Neural cell (in vitro differentiated cells): Measurements from ENCODE around the gene TTC34. TPM values are rescaled to one million over a fixed set of nuclear protein-coding genes. Genes with fewer than 3 reads are reported as not detected.
"Not testable (repeated sequence)": the region's sequence is repeated elsewhere in the genome, so short reads cannot be mapped to it uniquely, and the experiment has no call there.

Experiments used
- H2AFZ ChIP-seq: fragments of 200-600, 300-800 bp; sonication (generic), shearing (Covaris generic); 2 replicates; pipeline ENCODE4 v1.6.0; 2014; ENCODE audit warnings: low read depth, mild to moderate bottlenecking, antibody characterized with exemption, low read length, moderate library complexity
- H3F3A ChIP-seq: fragments of 200-600 bp; shearing (Covaris generic); 2 replicates; pipeline ENCODE4 v1.6.1; 2016; ENCODE audit warnings: mild to moderate bottlenecking, moderate library complexity, mixed read lengths, antibody characterized with exemption, low read length; ENCODE audit not compliant: insufficient read depth, poor library complexity, severe bottlenecking
- H3K27ac ChIP-seq: fragments of 200-600, 300-800 bp; sonication (generic), shearing (Covaris generic); 2 replicates; pipeline ENCODE4 v1.5.1; 2014; ENCODE audit warnings: mild to moderate bottlenecking, low read length, moderate library complexity
- H3K27me3 ChIP-seq: fragments of 300-800, 200-600 bp; sonication (generic), shearing (Covaris generic); 2 replicates; pipeline ENCODE4 v1.6.0; 2014; ENCODE audit warnings: mild to moderate bottlenecking, low read depth, low read length, moderate library complexity; ENCODE audit not compliant: insufficient read depth
- H3K36me3 ChIP-seq: fragments of 300-800, 200-600 bp; sonication (generic), shearing (Covaris generic); 2 replicates; pipeline ENCODE4 v1.5.1; 2014; ENCODE audit warnings: mild to moderate bottlenecking, antibody characterized with exemption, low read length, moderate library complexity; ENCODE audit not compliant: insufficient read depth
- H3K4me2 ChIP-seq: fragments of 300-800, 200-600 bp; sonication (generic), shearing (Covaris generic); 2 replicates; pipeline ENCODE4 v1.6.0; 2014; ENCODE audit warnings: mild to moderate bottlenecking, low read length
- H3K4me3 ChIP-seq: fragments of 300-800, 200-600 bp; sonication (generic), shearing (Covaris generic); 2 replicates; pipeline ENCODE4 v1.5.1; 2014; ENCODE audit warnings: mild to moderate bottlenecking, low read length, moderate library complexity
- H3K79me2 ChIP-seq: fragments of 200-600 bp; shearing (Covaris generic); replicated peaks from 2 replicates; pipeline ENCODE4 v1.6.0; 2014; ENCODE audit warnings: mild to moderate bottlenecking, low read length, moderate library complexity; ENCODE audit not compliant: insufficient read depth
- H3K9ac ChIP-seq: fragments of 300-800, 200-600 bp; sonication (generic), shearing (Covaris generic); 2 replicates; pipeline ENCODE4 v1.6.1; 2016; ENCODE audit warnings: mild to moderate bottlenecking, low read length, mixed read lengths
- H3K9me2 ChIP-seq: fragments of 200-600 bp; shearing (Covaris generic); 2 replicates; pipeline ENCODE4 v1.6.1; 2016; ENCODE audit warnings: mild to moderate bottlenecking, low read length, mixed read lengths; ENCODE audit not compliant: insufficient read depth
- H3K9me3 ChIP-seq: fragments of 200-600, 300-800 bp; sonication (generic), shearing (Covaris generic); 2 replicates; pipeline ENCODE4 v1.6.1; 2016; ENCODE audit warnings: mild to moderate bottlenecking, mixed run types, low read length, moderate library complexity, mixed read lengths
- H4K20me1 ChIP-seq: fragments of 200-600 bp; shearing (Covaris generic); 2 replicates; pipeline ENCODE4 v1.6.1; 2016; ENCODE audit warnings: mild to moderate bottlenecking, mixed run types; ENCODE audit not compliant: insufficient read depth
- polyA plus RNA-seq: library from polyadenylated mRNA; depleted of rRNA; stranded (reverse); fragments of >200 nt; gene quantifications from 2 replicates; pipeline ENCODE4 v1.2.3, GENCODE V29; 2014

The TTC34 gene
- polyA plus RNA-seq, 1 donor from 2014 or later = 0.05 TPM

DNA sequence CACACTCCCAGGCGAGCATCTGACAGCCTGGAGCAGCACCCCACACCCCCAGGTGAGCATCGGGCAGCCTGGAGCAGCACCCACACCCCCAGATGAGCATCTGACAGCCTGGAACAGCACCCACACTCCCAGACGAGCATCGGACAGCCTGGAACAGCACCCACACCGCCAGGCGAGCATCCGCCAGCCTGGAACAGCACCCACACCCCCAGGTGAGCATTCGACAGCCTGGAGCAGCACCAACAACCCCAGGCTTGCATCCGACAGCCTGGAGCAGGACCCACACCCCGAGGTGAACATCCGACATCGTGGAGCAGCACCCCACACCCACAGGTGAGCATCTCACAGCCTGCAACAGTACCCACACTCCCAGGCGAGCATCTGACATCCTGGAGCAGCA, 42.1 kb downstream of the TTC34 start:
- H2AFZ ChIP-seq, H3K9me2 ChIP-seq, H3F3A ChIP-seq, H3K27ac ChIP-seq, H3K36me3 ChIP-seq, H3K4me3 ChIP-seq, H3K9me3 ChIP-seq, H3K79me2 ChIP-seq, H3K27me3 ChIP-seq, H3K4me2 ChIP-seq, H3K9ac ChIP-seq, H4K20me1 ChIP-seq: not testable (repeated sequence)

GRCh38 chr1:2757519-2757918, 44.0 kb downstream of the TTC34 start:
- H3K79me2 ChIP-seq, H4K20me1 ChIP-seq, H2AFZ ChIP-seq: not testable (repeated sequence)

DNA sequence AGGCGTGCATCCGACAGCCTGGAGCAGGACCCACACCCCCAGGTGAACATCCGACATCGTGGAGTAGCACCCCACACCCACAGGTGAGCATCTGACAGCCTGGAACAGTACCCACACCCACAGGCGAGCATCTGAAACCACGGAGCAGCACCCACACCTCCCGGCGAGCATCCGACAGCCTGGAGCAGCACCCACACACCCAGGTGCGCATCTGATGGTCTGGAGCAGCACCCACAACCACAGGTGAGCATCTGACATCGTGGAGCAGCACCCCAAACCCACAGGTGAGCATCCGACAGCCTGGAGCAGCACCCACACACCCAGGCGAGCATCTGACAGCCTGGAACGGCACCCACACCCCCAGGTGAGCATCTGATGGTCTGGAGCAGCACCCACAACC, 46.1 kb downstream of the TTC34 start:
- not testable (repeated sequence) for H3K4me2 ChIP-seq, H2AFZ ChIP-seq, H3K4me3 ChIP-seq, H3K9me2 ChIP-seq, H3K36me3 ChIP-seq, H4K20me1 ChIP-seq, H3K79me2 ChIP-seq, H3K9ac ChIP-seq, H3K9me3 ChIP-seq, H3K27ac ChIP-seq, H3F3A ChIP-seq, H3K27me3 ChIP-seq

More at GRCh38 chr1:2757519-2757918, 44.0 kb downstream of the TTC34 start:
- not testable (repeated sequence) for H3K4me2 ChIP-seq, H3K27ac ChIP-seq, H3F3A ChIP-seq, H3K36me3 ChIP-seq, H3K27me3 ChIP-seq, H3K9me2 ChIP-seq, H3K9me3 ChIP-seq, H3K4me3 ChIP-seq, H3K9ac ChIP-seq

- H3K27ac ChIP-seq, H3K4me3 ChIP-seq, H3K9ac ChIP-seq, H3K79me2 ChIP-seq, H2AFZ ChIP-seq, H3K36me3 ChIP-seq, H3K4me2 ChIP-seq, H3F3A ChIP-seq, H4K20me1 ChIP-seq, H3K9me2 ChIP-seq, H3K27me3 ChIP-seq, H3K9me3 ChIP-seq: not testable (repeated sequence)
These were observed 46.9 kb downstream of the TTC34 start for GRCh38 chr1:2754597-2754996.

- not testable (repeated sequence) for H3K36me3 ChIP-seq, H3K9me2 ChIP-seq, H3F3A ChIP-seq, H3K4me2 ChIP-seq, H3K4me3 ChIP-seq, H2AFZ ChIP-seq, H3K79me2 ChIP-seq, H3K27me3 ChIP-seq, H3K9me3 ChIP-seq, H4K20me1 ChIP-seq, H3K27ac ChIP-seq, H3K9ac ChIP-seq
These were observed 49.0 kb downstream of the TTC34 start for GRCh38 chr1:2752503-2752902.

GRCh38 chr1:2751866-2752265, 49.6 kb downstream of the TTC34 start:
- not testable (repeated sequence) for H3K36me3 ChIP-seq, H3K9me3 ChIP-seq, H3K4me3 ChIP-seq, H2AFZ ChIP-seq, H3K9me2 ChIP-seq, H3F3A ChIP-seq, H3K27ac ChIP-seq, H3K79me2 ChIP-seq, H3K4me2 ChIP-seq, H3K27me3 ChIP-seq, H3K9ac ChIP-seq, H4K20me1 ChIP-seq

GRCh38 chr1:2750766-2751730, 50.4 kb downstream of the TTC34 start:
- H3K9me2 ChIP-seq, H3K9ac ChIP-seq, H3K27ac ChIP-seq, H2AFZ ChIP-seq, H3K27me3 ChIP-seq, H3K4me3 ChIP-seq, H3K36me3 ChIP-seq, H4K20me1 ChIP-seq, H3K4me2 ChIP-seq, H3K9me3 ChIP-seq, H3F3A ChIP-seq, H3K79me2 ChIP-seq: not testable (repeated sequence)

- not testable (repeated sequence) for H3K4me3 ChIP-seq, H3K9me3 ChIP-seq, H4K20me1 ChIP-seq, H3K79me2 ChIP-seq, H3K27ac ChIP-seq, H3K9me2 ChIP-seq, H3K27me3 ChIP-seq, H3K4me2 ChIP-seq, H2AFZ ChIP-seq, H3K36me3 ChIP-seq, H3F3A ChIP-seq, H3K9ac ChIP-seq
These were observed 51.3 kb downstream of the TTC34 start for GRCh38 chr1:2750041-2750680.
